ENCODE data around the gene LRRC3B.

The LRRC3B gene

DNA sequence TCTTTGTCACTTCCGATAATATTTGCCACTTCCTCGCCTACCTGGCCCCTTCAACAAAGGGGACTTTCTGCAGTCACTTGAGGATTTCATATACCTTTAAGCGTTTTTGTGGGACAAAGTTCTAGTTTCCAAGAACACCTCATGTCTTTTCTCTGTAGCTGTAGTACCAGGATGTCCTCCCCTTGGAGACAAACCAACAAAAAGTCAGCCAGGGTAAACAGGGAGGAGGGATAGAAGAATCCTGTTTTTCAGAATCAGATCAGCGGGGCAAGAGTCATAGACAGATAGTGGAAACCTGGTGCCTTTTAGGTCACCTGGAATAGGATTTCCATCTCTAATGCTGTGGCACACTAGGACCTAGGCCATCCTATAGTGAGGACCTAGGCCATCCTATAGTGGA, 4.5 kb downstream of the LRRC3B start:
- no peak overlapping the region for H3K4me3 Mint-ChIP-seq
- no peaks in the 10 kb centered on the region for H3K9me3 Mint-ChIP-seq
- no peaks in the 10 kb centered on the region for H3K36me3 Mint-ChIP-seq (ENCODE audit: low read depth)
- peak overlapping the region in 1 of 3 experiments; percentile 5 for H3K27ac Mint-ChIP-seq
- H3K4me1 Mint-ChIP-seq = peaks cover 37% of the 10 kb centered on the region
- TF ChIP-seq, protein P1, sequence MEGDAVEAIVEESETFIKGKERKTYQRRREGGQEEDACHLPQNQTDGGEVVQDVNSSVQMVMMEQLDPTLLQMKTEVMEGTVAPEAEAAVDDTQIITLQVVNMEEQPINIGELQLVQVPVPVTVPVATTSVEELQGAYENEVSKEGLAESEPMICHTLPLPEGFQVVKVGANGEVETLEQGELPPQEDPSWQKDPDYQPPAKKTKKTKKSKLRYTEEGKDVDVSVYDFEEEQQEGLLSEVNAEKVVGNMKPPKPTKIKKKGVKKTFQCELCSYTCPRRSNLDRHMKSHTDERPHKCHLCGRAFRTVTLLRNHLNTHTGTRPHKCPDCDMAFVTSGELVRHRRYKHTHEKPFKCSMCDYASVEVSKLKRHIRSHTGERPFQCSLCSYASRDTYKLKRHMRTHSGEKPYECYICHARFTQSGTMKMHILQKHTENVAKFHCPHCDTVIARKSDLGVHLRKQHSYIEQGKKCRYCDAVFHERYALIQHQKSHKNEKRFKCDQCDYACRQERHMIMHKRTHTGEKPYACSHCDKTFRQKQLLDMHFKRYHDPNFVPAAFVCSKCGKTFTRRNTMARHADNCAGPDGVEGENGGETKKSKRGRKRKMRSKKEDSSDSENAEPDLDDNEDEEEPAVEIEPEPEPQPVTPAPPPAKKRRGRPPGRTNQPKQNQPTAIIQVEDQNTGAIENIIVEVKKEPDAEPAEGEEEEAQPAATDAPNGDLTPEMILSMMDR (IDR thresholded peaks at IDR 0.05; ENCODE audit: unreplicated experiment in 3 of 3) = no peak
- H3K27me3 Mint-ChIP-seq (ENCODE audit: low read depth) = peaks cover 43% of the 10 kb centered on the region

DNA sequence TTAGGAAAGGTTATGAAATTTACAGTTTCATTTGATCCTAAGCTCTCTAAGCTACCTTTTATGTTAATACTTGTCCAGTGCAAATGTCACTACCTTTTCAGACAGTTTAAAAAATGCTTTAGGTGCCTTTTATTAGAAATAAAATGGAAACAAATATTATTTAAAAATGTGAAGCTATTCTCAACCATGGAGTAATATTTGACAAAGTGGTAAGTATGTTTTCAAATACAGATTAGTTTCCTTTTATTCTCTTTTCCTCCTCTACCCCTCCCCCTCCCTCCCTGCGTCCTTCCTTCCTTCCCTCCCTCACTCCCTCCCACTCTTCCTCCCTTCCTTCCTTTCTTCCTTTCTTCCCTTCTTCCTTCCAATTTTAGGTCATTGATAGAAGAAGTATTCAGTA, 6.3 kb downstream of the LRRC3B start:
- Mint-ChIP-seq H3K4me3 (no peak overlapping the region), H3K27me3 (ENCODE audit: low read depth) (peaks cover 27% of the 10 kb centered on the region), H3K4me1 (peaks cover 23% of the 10 kb centered on the region), H3K36me3 (ENCODE audit: low read depth) (no peaks in the 10 kb centered on the region), H3K9me3 (no peaks in the 10 kb centered on the region), H3K27ac (no peak overlapping the region)
- TF ChIP-seq, protein P1 (IDR thresholded peaks at IDR 0.05; ENCODE audit: unreplicated experiment in 3 of 3) = no peak

DNA sequence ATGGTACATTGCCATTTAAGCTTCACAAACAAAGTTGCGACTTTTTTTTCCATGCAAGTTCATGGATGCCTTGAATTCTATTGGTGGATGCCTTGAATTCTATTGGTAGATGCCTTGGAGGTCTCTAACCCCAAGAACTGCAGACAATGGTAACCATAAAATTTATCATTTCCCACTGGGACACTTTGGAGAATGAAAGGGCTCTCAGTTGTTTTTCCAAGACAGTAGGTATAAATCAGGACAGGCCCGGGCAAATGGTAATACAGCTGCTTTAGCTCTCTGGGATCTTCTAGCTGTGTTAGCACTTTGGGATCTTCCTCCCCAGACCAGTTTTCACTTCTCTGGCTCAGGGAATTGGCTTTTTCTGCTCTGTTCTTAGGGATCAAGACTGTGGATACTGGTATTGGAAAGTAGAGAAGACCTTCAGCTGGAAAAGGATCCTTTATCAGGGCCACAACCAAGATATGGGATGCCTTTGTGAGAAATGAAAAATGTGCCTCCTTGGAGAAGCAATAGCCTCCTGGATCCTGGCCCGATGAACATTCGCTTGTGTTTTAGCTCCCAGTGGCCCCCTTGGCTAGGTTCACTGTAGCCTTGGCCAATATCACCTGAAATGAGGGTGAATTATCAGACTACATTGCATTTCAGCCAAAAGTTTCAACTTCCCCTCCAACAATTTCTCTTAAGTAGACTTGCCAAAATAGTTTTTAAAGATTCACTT, 8.3 kb downstream of the LRRC3B start:
- Mint-ChIP-seq H3K27me3 (ENCODE audit: low read depth) (peaks cover 8% of the 10 kb centered on the region), H3K36me3 (ENCODE audit: low read depth) (no peaks in the 10 kb centered on the region), H3K4me3 (no peak overlapping the region), H3K4me1 (peaks cover 19% of the 10 kb centered on the region), H3K27ac (peak overlapping the region in 2 of 3 experiments; percentile 68 to 79), H3K9me3 (no peaks in the 10 kb centered on the region)
- TF ChIP-seq, protein P1 (IDR thresholded peaks at IDR 0.05; ENCODE audit: unreplicated experiment in 3 of 3) = no peak

DNA sequence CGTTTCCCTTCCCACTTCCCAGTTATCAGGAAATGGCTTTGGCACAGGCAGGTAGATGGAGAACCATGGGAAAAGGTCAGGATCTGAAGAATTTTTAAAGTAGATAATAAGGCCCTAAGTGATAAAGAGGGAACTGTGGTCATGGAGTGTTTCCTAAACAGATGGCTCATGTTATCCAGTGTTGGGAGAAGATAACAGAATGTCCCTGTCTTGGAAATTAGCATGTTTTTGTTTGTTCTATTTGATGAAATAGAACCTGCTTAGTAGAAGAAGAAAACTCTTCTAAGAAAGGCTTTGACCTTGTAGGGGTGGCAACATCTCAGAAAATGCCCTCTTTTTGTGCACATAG, 8.8 kb downstream of the LRRC3B start:
- Mint-ChIP-seq H3K27me3 (ENCODE audit: low read depth) (peaks cover 8% of the 10 kb centered on the region), H3K4me3 (no peak overlapping the region), H3K4me1 (peaks cover 19% of the 10 kb centered on the region), H3K9me3 (no peaks in the 10 kb centered on the region), H3K27ac (peak overlapping the region in 2 of 3 experiments; percentile 68 to 79), H3K36me3 (ENCODE audit: low read depth) (no peaks in the 10 kb centered on the region)
- TF ChIP-seq, protein P1 (IDR thresholded peaks at IDR 0.05; ENCODE audit: unreplicated experiment in 3 of 3) = no peak

DNA sequence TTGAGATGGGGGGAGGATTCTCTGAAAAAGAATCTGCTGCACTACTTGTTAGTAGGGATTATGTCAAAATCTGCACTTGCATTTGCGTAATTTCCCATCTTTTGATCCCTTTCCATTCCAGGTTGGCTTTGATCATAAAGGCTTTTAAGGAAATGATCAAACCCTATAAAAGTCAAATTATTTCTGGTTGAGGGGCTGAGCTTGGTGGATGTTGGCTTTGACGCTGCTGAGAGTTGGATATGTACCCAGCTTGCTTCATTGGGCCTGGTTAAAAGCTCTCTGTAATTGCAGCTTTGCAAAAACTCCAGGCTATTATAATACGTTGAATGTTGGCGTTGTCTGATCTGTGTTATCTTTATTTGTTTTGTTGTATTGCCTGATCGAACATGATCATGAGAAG, 12.0 kb downstream of the LRRC3B start:
- H3K4me3 Mint-ChIP-seq = no peak overlapping the region

More for the DNA sequence above, 12.0 kb downstream of the LRRC3B start:
- TF ChIP-seq, protein P1 (IDR thresholded peaks at IDR 0.05; ENCODE audit: unreplicated experiment in 3 of 3) = no peak
- H3K4me1 Mint-ChIP-seq = peaks cover 17% of the 10 kb centered on the region
- H3K36me3 Mint-ChIP-seq (ENCODE audit: low read depth) = no peaks in the 10 kb centered on the region
- no peaks in the 10 kb centered on the region for H3K9me3 Mint-ChIP-seq
- H3K27ac Mint-ChIP-seq = no peak overlapping the region
- no peaks in the 10 kb centered on the region for H3K27me3 Mint-ChIP-seq (ENCODE audit: low read depth)

Data from nephron (organoid).